ENCODE measurements around the gene UBTD2.

Gene UBTD2

GRCh38 chr5:172183881-172184280 lies 99.7 kb downstream of the UBTD2 start:
- TF ChIP-seq CTCF (IDR thresholded peaks at IDR 0.05; ENCODE audit: control insufficient read depth, insufficient read depth, low read depth, low read length, missing control alignments), result no peak
- H3K4me3 ChIP-seq (ENCODE audit: control insufficient read depth, low read depth, low read length), result no peak overlapping the region
- no peak for DNase-seq (ENCODE audit: low read depth)

GRCh38 chr5:172182291-172182690 lies 101.3 kb downstream of the UBTD2 start:
- no peak for DNase-seq (ENCODE audit: low read depth)
- H3K4me3 ChIP-seq (ENCODE audit: control insufficient read depth, low read depth, low read length), result no peak overlapping the region

GRCh38 chr5:172180936-172181335 lies 102.6 kb downstream of the UBTD2 start:
- no peak for DNase-seq (ENCODE audit: low read depth)
- no peak for TF ChIP-seq CTCF (IDR thresholded peaks at IDR 0.05; ENCODE audit: control insufficient read depth, insufficient read depth, low read depth, low read length, missing control alignments)
- H3K4me3 ChIP-seq (ENCODE audit: control insufficient read depth, low read depth, low read length), result no peak overlapping the region

More at GRCh38 chr5:172182291-172182690, 101.3 kb downstream of the UBTD2 start:
- no peak for TF ChIP-seq CTCF (IDR thresholded peaks at IDR 0.05; ENCODE audit: control insufficient read depth, insufficient read depth, low read depth, low read length, missing control alignments)

GRCh38 chr5:172178991-172179989 lies 104.3 kb downstream of the UBTD2 start:
- DNase-seq (ENCODE audit: low read depth), result no peak
- H3K4me3 ChIP-seq (ENCODE audit: control insufficient read depth, low read depth, low read length), result no peak overlapping the region
- no peak for TF ChIP-seq CTCF (IDR thresholded peaks at IDR 0.05; ENCODE audit: control insufficient read depth, insufficient read depth, low read depth, low read length, missing control alignments)

GRCh38 chr5:172178301-172178987 lies 105.1 kb downstream of the UBTD2 start:
- no peak overlapping the region for H3K4me3 ChIP-seq (ENCODE audit: control insufficient read depth, low read depth, low read length)
- no peak for TF ChIP-seq CTCF (IDR thresholded peaks at IDR 0.05; ENCODE audit: control insufficient read depth, insufficient read depth, low read depth, low read length, missing control alignments)
- no peak for DNase-seq (ENCODE audit: low read depth)

- H3K4me3 ChIP-seq (ENCODE audit: control insufficient read depth, low read depth, low read length), result no peak overlapping the region
- TF ChIP-seq CTCF (IDR thresholded peaks at IDR 0.05; ENCODE audit: control insufficient read depth, insufficient read depth, low read depth, low read length, missing control alignments), result no peak
Measured at GRCh38 chr5:172177176-172177575, 106.4 kb downstream of the UBTD2 start.

More at GRCh38 chr5:172177176-172177575, 106.4 kb downstream of the UBTD2 start:
- no peak for DNase-seq (ENCODE audit: low read depth)
